ENCODE results near the gene ACTBL2. TPM values are rescaled to one million over a fixed set of nuclear protein-coding genes. Genes with fewer than 3 reads are reported as not detected.
A peak's percentile ranks its signal among the peaks of the same experiment; 100 is the strongest.

Gene ACTBL2
- total RNA-seq, 1 experiment from 2014 or later = not detected

- H3K9me3 Mint-ChIP-seq (ENCODE audit: unreplicated experiment) = no peaks in the 10 kb centered on the region
- intact Hi-C loops (cut with micrococcal nuclease) = no loop called here
- H3K36me3 Mint-ChIP-seq (ENCODE audit: insufficient read depth, unreplicated experiment) = no peaks in the 10 kb centered on the region
- TF ChIP-seq, protein P1, sequence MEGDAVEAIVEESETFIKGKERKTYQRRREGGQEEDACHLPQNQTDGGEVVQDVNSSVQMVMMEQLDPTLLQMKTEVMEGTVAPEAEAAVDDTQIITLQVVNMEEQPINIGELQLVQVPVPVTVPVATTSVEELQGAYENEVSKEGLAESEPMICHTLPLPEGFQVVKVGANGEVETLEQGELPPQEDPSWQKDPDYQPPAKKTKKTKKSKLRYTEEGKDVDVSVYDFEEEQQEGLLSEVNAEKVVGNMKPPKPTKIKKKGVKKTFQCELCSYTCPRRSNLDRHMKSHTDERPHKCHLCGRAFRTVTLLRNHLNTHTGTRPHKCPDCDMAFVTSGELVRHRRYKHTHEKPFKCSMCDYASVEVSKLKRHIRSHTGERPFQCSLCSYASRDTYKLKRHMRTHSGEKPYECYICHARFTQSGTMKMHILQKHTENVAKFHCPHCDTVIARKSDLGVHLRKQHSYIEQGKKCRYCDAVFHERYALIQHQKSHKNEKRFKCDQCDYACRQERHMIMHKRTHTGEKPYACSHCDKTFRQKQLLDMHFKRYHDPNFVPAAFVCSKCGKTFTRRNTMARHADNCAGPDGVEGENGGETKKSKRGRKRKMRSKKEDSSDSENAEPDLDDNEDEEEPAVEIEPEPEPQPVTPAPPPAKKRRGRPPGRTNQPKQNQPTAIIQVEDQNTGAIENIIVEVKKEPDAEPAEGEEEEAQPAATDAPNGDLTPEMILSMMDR (IDR thresholded peaks at IDR 0.05; ENCODE audit: unreplicated experiment) = no peak
- no TSS peak for BruUV-seq (replicated peaks)
- no peak overlapping the region for H3K4me3 Mint-ChIP-seq (ENCODE audit: unreplicated experiment)
- peak; percentile 58 for DNase-seq (ENCODE audit: unreplicated experiment)
- peaks cover 27% of the 10 kb centered on the region for H3K4me1 Mint-ChIP-seq (ENCODE audit: insufficient read depth, unreplicated experiment)
- ChIA-PET POLR2A (interaction anchor here (0.6 to 1.4 kb wide), 6 partner anchors 20 to 312 kb away, joined by 3 to 4 read pairs (median 4); no protein-coding TSS in a partner anchor), CTCF (interaction anchor here (0.6 to 1.2 kb wide), 7 partner anchors 18 to 1054 kb away, joined by 3 to 5 read pairs (median 3); no protein-coding TSS in a partner anchor)
- peak overlapping the region; percentile 78 for H3K27ac Mint-ChIP-seq (ENCODE audit: low read depth, unreplicated experiment)
- no peaks in the 10 kb centered on the region for H3K27me3 Mint-ChIP-seq (ENCODE audit: insufficient read depth, unreplicated experiment)
These were observed 40.4 kb downstream of the ACTBL2 start for GRCh38 chr5:57442080-57442839.

DNA sequence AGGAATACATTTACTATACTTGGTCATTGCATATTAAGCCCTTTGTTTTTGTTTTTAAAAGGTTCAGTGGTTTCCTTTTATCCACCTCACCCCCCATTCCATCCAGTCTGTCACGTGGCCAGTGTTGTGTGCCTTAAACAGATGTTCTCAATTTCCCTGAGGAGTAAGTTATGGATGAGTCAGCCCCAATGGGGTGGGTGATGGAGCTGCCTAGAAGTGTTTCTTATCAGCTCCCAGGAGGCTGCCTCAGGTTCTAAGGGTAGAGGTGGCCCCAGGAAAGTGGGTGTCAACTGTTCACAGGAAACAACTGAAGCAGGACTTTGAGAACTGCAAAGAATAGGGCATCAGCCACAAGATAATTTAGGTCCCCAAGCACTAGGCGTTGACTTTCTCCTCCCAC, 41.1 kb downstream of the ACTBL2 start:
- ChIA-PET POLR2A (interaction anchor here (0.6 to 1.4 kb wide), 5 partner anchors 50 to 312 kb away, joined by 3 to 4 read pairs (median 3); no protein-coding TSS in a partner anchor), CTCF (interaction anchor here (0.6 to 1.2 kb wide), 6 partner anchors 18 to 1055 kb away, joined by 3 to 5 read pairs (median 3); no protein-coding TSS in a partner anchor)
- Mint-ChIP-seq H3K36me3 (ENCODE audit: insufficient read depth, unreplicated experiment) (no peaks in the 10 kb centered on the region), H3K4me3 (ENCODE audit: unreplicated experiment) (no peak overlapping the region), H3K9me3 (ENCODE audit: unreplicated experiment) (no peaks in the 10 kb centered on the region), H3K27ac (ENCODE audit: low read depth, unreplicated experiment) (peak overlapping the region; percentile 78), H3K27me3 (ENCODE audit: insufficient read depth, unreplicated experiment) (no peaks in the 10 kb centered on the region), H3K4me1 (ENCODE audit: insufficient read depth, unreplicated experiment) (peaks cover 32% of the 10 kb centered on the region)
- peak; percentile 82 for DNase-seq (ENCODE audit: unreplicated experiment)
- TF ChIP-seq, protein P1 (IDR thresholded peaks at IDR 0.05; ENCODE audit: unreplicated experiment) = no peak
- intact Hi-C loops (cut with micrococcal nuclease) = no loop called here
- BruUV-seq (replicated peaks) = no TSS peak

GRCh38 chr5:57439601-57440000, 43.0 kb downstream of the ACTBL2 start:
- H3K4me1 Mint-ChIP-seq (ENCODE audit: insufficient read depth, unreplicated experiment) = peaks cover 47% of the 10 kb centered on the region
- CTCF ChIA-PET = interaction anchor here (1.0 kb wide), 1 partner anchor 339 kb away, joined by 3 read pairs; no protein-coding TSS in a partner anchor
- no peaks in the 10 kb centered on the region for H3K36me3 Mint-ChIP-seq (ENCODE audit: insufficient read depth, unreplicated experiment)
- no peaks in the 10 kb centered on the region for H3K9me3 Mint-ChIP-seq (ENCODE audit: unreplicated experiment)
- no peak overlapping the region for H3K27ac Mint-ChIP-seq (ENCODE audit: low read depth, unreplicated experiment)
- H3K4me3 Mint-ChIP-seq (ENCODE audit: unreplicated experiment) = no peak overlapping the region
- BruUV-seq (replicated peaks) = no TSS peak
- TF ChIP-seq, protein P1 (IDR thresholded peaks at IDR 0.05; ENCODE audit: unreplicated experiment) = no peak
- POLR2A ChIA-PET = interaction anchor here (0.6 kb wide), 1 partner anchor 47 kb away, joined by 4 read pairs; no protein-coding TSS in a partner anchor
- intact Hi-C loops (cut with micrococcal nuclease) = no loop called here
- DNase-seq (ENCODE audit: unreplicated experiment) = no peak
- no peaks in the 10 kb centered on the region for H3K27me3 Mint-ChIP-seq (ENCODE audit: insufficient read depth, unreplicated experiment)

DNA sequence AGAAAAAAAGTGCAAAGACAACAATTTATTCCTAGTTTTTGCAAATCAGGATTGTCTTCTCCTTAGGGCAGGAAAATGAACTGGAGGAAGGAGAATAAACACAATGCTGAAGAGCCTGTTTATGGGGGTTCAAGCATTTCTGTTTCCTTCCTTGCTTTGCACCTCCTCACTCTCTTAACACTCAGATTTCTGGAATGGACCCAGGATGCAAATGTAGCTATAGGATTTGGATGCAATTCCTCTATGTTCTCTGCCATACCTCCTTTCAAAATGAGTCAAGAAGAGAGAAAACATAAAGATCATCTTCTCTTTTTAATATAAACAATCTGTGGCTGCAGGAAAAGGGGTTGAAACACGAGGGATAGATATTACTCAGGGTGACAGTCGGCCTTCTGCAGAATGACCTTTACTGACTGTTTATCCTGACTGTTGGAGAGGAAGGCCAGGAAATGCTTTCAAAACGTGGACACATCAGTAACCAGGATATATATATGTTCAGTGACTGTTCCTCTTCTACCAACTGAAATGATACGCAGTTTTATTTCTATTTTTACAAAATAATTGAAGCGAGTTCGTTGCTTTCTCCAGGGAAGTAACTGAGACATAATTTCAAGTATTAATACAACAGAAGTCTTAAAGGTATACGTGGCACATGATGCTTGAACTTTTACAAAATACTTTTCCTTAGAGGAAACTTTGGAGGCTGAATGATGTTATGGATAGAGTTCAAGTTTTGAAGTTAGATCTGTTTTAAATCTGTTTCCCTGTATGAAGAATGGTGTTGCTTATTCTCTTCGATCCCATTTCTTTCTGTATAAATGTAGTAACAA, 44.4 kb downstream of the ACTBL2 start:
- ChIA-PET CTCF (interaction anchor here (0.6 to 1.0 kb wide), 3 partner anchors 11 to 212 kb away, joined by 3 to 4 read pairs (median 4); no protein-coding TSS in a partner anchor), POLR2A (no interaction called here)
- no peak for DNase-seq (ENCODE audit: unreplicated experiment)
- intact Hi-C loops (cut with micrococcal nuclease) = no loop called here
- TF ChIP-seq, protein P1 (IDR thresholded peaks at IDR 0.05; ENCODE audit: unreplicated experiment) = no peak
- Mint-ChIP-seq H3K27me3 (ENCODE audit: insufficient read depth, unreplicated experiment) (no peaks in the 10 kb centered on the region), H3K4me3 (ENCODE audit: unreplicated experiment) (no peak overlapping the region), H3K9me3 (ENCODE audit: unreplicated experiment) (no peaks in the 10 kb centered on the region), H3K27ac (ENCODE audit: low read depth, unreplicated experiment) (no peak overlapping the region), H3K4me1 (ENCODE audit: insufficient read depth, unreplicated experiment) (peaks cover 51% of the 10 kb centered on the region), H3K36me3 (ENCODE audit: insufficient read depth, unreplicated experiment) (no peaks in the 10 kb centered on the region)
- BruUV-seq (replicated peaks) = no TSS peak

Measured in MCF 10A (cell line).